ENCODE results near the gene PDE4B.

PDE4B gene

DNA sequence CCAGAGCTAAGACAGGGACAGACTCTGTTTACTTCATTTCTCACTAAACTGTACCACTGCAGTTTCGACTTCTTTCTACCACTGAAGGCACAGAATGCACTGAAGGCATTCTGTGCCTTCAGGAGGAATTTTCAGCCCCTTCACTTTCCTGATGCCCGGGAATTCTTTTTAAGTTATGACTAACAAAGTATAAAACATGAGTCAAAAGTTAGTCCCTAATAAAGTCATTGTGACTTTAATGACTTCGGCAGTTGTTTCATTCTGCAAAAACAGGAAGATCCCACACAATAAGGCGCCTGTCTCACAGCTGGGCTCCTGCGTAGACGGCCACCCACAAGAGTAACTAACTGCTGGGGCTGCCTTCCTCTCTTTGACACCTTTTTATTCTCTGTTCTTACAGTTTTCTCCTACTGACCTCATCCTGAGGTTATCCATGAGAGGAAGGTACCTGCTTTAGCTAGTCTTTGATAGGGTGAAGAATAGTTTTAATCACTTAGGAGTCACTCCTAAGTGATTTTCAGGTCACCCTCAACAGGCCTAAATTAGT lies 557.4 kb downstream of the PDE4B start:
- peak; percentile 55 for DNase-seq (ENCODE audit: low read depth, low spot score)
- TF ChIP-seq, protein P1, sequence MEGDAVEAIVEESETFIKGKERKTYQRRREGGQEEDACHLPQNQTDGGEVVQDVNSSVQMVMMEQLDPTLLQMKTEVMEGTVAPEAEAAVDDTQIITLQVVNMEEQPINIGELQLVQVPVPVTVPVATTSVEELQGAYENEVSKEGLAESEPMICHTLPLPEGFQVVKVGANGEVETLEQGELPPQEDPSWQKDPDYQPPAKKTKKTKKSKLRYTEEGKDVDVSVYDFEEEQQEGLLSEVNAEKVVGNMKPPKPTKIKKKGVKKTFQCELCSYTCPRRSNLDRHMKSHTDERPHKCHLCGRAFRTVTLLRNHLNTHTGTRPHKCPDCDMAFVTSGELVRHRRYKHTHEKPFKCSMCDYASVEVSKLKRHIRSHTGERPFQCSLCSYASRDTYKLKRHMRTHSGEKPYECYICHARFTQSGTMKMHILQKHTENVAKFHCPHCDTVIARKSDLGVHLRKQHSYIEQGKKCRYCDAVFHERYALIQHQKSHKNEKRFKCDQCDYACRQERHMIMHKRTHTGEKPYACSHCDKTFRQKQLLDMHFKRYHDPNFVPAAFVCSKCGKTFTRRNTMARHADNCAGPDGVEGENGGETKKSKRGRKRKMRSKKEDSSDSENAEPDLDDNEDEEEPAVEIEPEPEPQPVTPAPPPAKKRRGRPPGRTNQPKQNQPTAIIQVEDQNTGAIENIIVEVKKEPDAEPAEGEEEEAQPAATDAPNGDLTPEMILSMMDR (IDR thresholded peaks at IDR 0.05; ENCODE audit: low read depth, low read length) = no peak
- H3K4me3 ChIP-seq (ENCODE audit: low read depth, low read length) = no peak overlapping the region

DNA sequence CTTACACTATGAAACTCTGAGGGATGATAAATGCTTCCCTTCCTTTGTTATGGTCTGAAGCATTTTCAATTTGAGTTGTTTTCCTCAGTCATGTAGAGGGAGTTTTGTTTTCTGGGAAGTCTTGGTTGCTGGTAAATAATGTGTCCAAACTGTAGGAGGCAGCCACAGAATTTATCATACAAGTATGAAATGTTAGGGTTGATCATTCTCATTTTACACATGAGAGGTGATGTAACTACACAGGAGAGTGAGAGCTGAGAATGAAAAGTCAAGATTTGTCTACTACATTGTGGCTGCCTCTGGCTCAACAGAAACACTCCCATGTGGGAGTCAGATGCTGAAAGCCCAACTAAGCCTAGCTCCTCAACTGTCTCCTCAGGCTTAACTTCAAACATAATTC lies 558.8 kb downstream of the PDE4B start:
- TF ChIP-seq, protein P1 (IDR thresholded peaks at IDR 0.05; ENCODE audit: low read depth, low read length) = no peak

More for the DNA sequence above, 557.4 kb downstream of the PDE4B start:
- in situ Hi-C loops (cut with HindIII; ENCODE audit: low sequenced_read_pairs) = no loop called here

DNA sequence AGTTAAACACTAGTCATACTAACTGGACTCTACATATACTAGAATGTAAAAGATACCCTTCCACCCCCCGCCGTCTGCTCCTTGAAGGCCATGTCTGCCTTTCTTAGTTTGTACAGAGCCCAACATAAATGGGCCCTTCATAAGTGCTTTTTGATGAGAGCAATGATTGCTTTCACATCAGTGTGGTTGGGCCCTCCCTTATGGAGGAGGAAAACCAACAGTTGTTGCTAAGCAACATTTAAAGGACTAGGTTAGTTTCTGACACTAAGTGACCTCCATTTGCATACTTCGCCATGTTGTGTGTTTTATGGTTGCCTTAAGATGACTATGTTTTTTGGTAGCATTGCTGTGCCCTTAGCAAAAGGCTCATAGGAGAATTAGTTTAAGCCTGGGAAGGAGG lies 559.2 kb downstream of the PDE4B start:
- no peak for DNase-seq (ENCODE audit: low read depth, low spot score)
- no peak overlapping the region for H3K4me3 ChIP-seq (ENCODE audit: low read depth, low read length)
- TF ChIP-seq, protein P1 (IDR thresholded peaks at IDR 0.05; ENCODE audit: low read depth, low read length) = no peak
- in situ Hi-C loops (cut with HindIII; ENCODE audit: low sequenced_read_pairs) = no loop called here

More for the DNA sequence above, 558.8 kb downstream of the PDE4B start:
- H3K4me3 ChIP-seq (ENCODE audit: low read depth, low read length) = no peak overlapping the region
- in situ Hi-C loops (cut with HindIII; ENCODE audit: low sequenced_read_pairs) = no loop called here
- no peak for DNase-seq (ENCODE audit: low read depth, low spot score)

DNA sequence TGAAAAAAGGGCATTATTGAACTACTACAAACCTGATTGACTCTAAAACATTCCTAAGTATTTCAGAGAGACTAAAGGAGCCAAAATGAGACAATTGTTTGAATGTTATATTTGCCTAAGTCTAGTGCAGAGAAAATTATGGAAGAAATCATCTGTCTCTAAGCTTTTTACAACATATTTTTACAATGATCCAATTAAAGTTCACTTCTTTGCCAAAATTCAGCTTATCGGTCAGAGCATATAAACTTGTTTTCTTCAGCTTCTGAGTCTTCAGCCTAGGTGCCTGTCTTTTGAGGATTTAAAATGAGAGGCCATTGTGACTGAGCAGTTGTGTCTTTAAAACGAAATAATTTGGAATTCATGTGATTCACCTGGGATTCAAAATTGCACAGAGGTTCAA lies 560.1 kb downstream of the PDE4B start:
- TF ChIP-seq, protein P1 (IDR thresholded peaks at IDR 0.05; ENCODE audit: low read depth, low read length) = no peak
- no peak overlapping the region for H3K4me3 ChIP-seq (ENCODE audit: low read depth, low read length)
- DNase-seq (ENCODE audit: low read depth, low spot score) = no peak
- in situ Hi-C loops (cut with HindIII; ENCODE audit: low sequenced_read_pairs) = no loop called here

DNA sequence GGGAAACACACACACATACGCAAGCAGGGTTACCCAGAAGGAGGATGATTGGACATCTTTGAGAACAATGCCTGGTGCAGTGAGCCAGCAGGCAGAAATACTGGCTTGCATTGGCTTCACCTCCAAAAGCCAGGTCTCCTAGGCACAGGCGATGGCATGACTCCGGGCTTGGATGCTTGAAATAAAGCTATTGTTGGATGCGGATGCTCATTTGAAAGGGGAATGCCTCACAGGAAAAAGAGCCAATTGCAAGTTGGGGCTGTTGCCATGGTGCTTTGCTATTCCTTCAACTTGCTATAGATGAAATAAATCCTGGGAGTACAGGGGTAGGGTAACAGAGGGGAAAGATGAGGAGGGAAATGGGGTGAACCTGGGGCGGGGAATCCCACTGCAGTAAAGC lies 560.6 kb downstream of the PDE4B start:
- in situ Hi-C loops (cut with HindIII; ENCODE audit: low sequenced_read_pairs) = no loop called here
- TF ChIP-seq, protein P1 (IDR thresholded peaks at IDR 0.05; ENCODE audit: low read depth, low read length) = no peak
- H3K4me3 ChIP-seq (ENCODE audit: low read depth, low read length) = no peak overlapping the region
- no peak for DNase-seq (ENCODE audit: low read depth, low spot score)

DNA sequence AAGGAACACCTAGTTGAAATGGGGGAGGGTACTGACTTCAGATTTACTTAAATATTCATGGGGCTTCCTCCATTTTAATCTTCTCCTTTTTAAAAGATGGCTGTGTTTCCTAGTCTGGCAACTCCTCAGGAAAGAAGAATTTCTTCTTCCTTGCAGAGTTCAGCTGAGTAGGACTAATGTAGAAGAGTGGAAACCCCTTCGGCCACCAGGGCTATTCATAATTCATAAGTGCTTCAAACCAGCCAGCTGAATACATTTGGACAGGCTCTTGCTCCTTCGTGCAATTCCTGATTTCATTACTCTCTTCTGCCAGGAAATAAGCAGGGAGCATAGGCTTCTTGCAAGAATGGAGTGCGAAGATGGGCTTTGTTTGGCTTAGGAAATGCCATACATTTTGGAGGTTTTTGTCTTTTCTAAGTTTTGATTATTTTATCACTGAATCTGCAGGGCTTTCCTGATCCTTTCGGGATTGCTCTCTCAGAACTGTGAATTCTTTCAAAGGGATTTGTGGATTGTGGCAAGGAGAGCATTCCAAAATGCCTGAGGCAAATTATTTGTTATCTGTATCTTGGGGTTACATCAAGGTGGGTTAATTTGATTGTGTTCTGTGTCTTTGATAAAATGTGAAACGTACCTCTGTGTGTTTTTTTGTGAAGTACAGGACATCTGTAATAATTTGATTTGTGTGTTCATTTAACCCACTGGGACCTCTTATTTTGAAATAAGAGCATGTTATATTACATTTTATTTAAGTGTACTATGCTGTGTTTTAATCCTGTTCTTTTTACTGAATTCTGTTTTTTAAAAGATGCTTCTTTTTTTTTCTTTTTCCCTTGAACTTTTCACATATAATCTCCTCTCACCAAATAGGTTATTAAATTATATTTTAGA lies 561.9 kb downstream of the PDE4B start:
- no peak overlapping the region for H3K4me3 ChIP-seq (ENCODE audit: low read depth, low read length)
- TF ChIP-seq, protein P1 (IDR thresholded peaks at IDR 0.05; ENCODE audit: low read depth, low read length) = no peak
- in situ Hi-C loops (cut with HindIII; ENCODE audit: low sequenced_read_pairs) = no loop called here
- DNase-seq (ENCODE audit: low read depth, low spot score) = peak; percentile 50

All from astrocyte of the spinal cord (primary cell).